Lung (tissue), 12 donors: ENCODE results near the gene SOBP. TPM values are rescaled to one million over a fixed set of nuclear protein-coding genes. Genes with fewer than 3 reads are reported as not detected.

Experiments
- ATAC-seq: fragments of 200-7000 bp; cut with Tn5 transposase; one replicate; pipeline ENCODE4 v1.9.1; 2020; ENCODE audit warnings: moderate number of reproducible peaks; ENCODE audit not compliant: insufficient read depth, low FRiP score
- DNase-seq, 3 donors: peaks; one replicate each; pipeline ENCODE4 v3.0.0-alpha.2; 2013 to 2017
- H3K27ac ChIP-seq, 2 donors: one replicate each; pipeline ENCODE4 v1.5.1; 2013; ENCODE audit warnings: mild to moderate bottlenecking in 2 of 2, moderate library complexity in 2 of 2, control low read depth in 1 of 2, inconsistent platforms in 1 of 2, low read depth in 1 of 2, low read length in 1 of 2
- H3K27me3 ChIP-seq, 3 donors: one replicate each; pipeline ENCODE4 v1.5.1; 2013; ENCODE audit warnings: low read length in 2 of 3; ENCODE audit not compliant: control insufficient read depth in 3 of 3, insufficient read depth in 3 of 3
- H3K36me3 ChIP-seq, 4 donors: one replicate each; pipeline ENCODE4 v1.5.1; 2013; ENCODE audit warnings: low read length in 4 of 4, mild to moderate bottlenecking in 1 of 4, moderate library complexity in 1 of 4; ENCODE audit not compliant: control insufficient read depth in 4 of 4, insufficient read depth in 4 of 4
- H3K4me1 ChIP-seq, 5 donors: one replicate each; pipeline ENCODE4 v1.5.1; 2013; ENCODE audit warnings: low read length in 5 of 5, mild to moderate bottlenecking in 2 of 5, moderate library complexity in 1 of 5; ENCODE audit not compliant: control insufficient read depth in 5 of 5, insufficient read depth in 5 of 5
- H3K4me3 ChIP-seq: one replicate; pipeline ENCODE4 v1.5.1; 2013; ENCODE audit warnings: mild to moderate bottlenecking, control low read depth, moderate library complexity
- H3K9ac ChIP-seq, 2 donors: one replicate each; pipeline ENCODE4 v1.5.1; 2013; ENCODE audit warnings: low read length in 2 of 2, control low read depth in 1 of 2; ENCODE audit not compliant: insufficient read depth in 1 of 2
- H3K9me3 ChIP-seq, 4 donors: one replicate each; pipeline ENCODE4 v1.5.1; 2013; ENCODE audit warnings: low read length in 3 of 4, mild to moderate bottlenecking in 1 of 4, moderate library complexity in 1 of 4; ENCODE audit not compliant: control insufficient read depth in 4 of 4, insufficient read depth in 3 of 4
- CTCF ChIP-seq: IDR thresholded peaks from 2 replicates; pipeline ENCODE4 v1.5.1; 2012; ENCODE audit warnings: mild to moderate bottlenecking; ENCODE audit errors: control extremely low read depth, extremely low read depth
- WGBS, 2 donors: extraction: QIAGEN DNeasy Blood & Tissue Kit; methylation state at CpG; one replicate each; pipeline ENCODE4 v1.1.7; 2013; 5-methylcytosine and 5-hydroxymethylcytosine counted together
- polyA plus RNA-seq, 2 donors: library from polyadenylated mRNA; stranded (reverse); fragments of 200-250 nt; gene quantifications; one replicate each; pipeline ENCODE4 v1.2.1, GENCODE V29; 2013
- total RNA-seq, 2 donors: library from RNA; depleted of rRNA in 1 of 2; stranded (reverse); fragments of >200 nt in 1 of 2; gene quantifications; one replicate each; pipeline ENCODE4 v1.2.1, GENCODE V29; 2014 to 2021
- donor health status: control.
- donor health status: control.
- donor health status: Bipolar disorder and iron deficiency.
- donor health status: healthy.
- donor health status: DM: yes; HTN: yes; CAD: no.

Gene SOBP
- total and polyA plus RNA-seq, 4 donors: 1.6 to 14.5 (median 5.8) TPM

DNA sequence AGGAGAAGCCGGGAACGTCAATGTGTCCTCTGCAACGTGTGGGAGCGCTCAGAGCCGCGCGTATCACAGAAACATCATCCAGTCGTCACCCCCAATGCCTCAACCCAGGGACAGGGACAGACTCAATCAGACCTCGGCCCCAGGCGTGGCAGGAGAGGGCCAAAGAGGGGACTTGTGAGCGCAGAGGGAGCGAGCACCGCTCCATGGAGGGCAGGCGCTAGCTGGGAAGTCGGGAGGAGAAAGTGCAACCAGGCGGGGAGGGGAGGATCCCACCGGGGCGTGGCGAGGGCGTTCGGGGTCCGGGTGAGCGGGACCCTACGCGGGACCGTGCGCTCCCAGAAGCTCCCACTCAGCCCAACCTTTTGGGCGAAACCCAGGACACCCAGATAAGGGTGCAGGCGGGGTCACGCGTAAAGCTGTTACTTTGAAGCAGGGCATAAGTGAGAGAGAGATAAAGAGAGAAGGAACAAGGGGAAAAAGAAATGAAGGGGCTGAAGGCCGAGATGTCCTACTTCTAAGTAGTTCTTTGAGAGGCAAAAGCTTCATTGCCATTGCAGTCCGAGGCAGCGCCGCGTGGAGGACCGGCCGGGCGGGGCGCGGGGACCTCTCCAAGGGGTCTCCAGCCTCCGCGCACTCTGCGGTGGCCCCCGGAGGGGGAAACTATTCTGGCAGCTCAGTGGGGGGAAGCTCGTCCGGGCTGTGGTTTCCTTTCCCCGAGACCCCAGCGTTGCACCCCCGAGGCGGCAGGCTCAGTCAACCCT, 862 bp upstream of the SOBP start:
- peak overlapping the region; percentile 46 for H3K4me3 ChIP-seq
- peaks cover 0 to 42% (median 17%) of the 10 kb centered on the region in 5 donors for H3K4me1 ChIP-seq
- peaks cover 0 to 2% (median 0%) of the 10 kb centered on the region in 4 donors for H3K9me3 ChIP-seq
- peak; percentile 29 for ATAC-seq
- no peak overlapping the region for H3K9ac ChIP-seq
- WGBS, 2 donors: 0 to 1% methylated on average over 47 to 51 of the region's 51 CpGs
- H3K27ac ChIP-seq: peak overlapping the region in 1 of 2 donors; percentile 55
- TF ChIP-seq CTCF: no peak
- no peaks in the 10 kb centered on the region for H3K36me3 ChIP-seq
- DNase-seq: peak; percentile 66 to 70 (median 70)
- peaks cover 0 to 27% (median 11%) of the 10 kb centered on the region in 3 donors for H3K27me3 ChIP-seq

GRCh38 chr6:107490566-107491137, 735 bp downstream of the SOBP start:
- Histone ChIP-seq H3K27me3 (peaks cover 0 to 22% (median 11%) of the 10 kb centered on the region in 3 donors), H3K4me1 (peaks cover 4 to 58% (median 23%) of the 10 kb centered on the region in 5 donors), H3K9me3 (peaks cover 0 to 2% (median 0%) of the 10 kb centered on the region in 4 donors), H3K4me3 (peak overlapping the region; percentile 78), H3K9ac (peak overlapping the region; percentile 44 to 59), H3K36me3 (no peaks in the 10 kb centered on the region), H3K27ac (peak overlapping the region; percentile 48 to 84)
- ATAC-seq (no peak), DNase-seq (peak in 2 of 3 donors; percentile 37 to 64)
- TF ChIP-seq CTCF: no peak
- 0% methylated on average over 27 to 30 of the region's 30 CpGs for WGBS, 2 donors

- 2 to 3% methylated on average over 34 to 38 of the region's 38 CpGs for WGBS, 2 donors
Measured at GRCh38 chr6:107491138-107491609, 1.3 kb downstream of the SOBP start.

More at GRCh38 chr6:107491138-107491609, 1.3 kb downstream of the SOBP start:
- Histone ChIP-seq H3K4me3 (peak overlapping the region; percentile 78), H3K9me3 (peaks cover 0 to 2% (median 0%) of the 10 kb centered on the region in 4 donors), H3K9ac (peak overlapping the region in 1 of 2 donors; percentile 59), H3K27me3 (peaks cover 0 to 22% (median 11%) of the 10 kb centered on the region in 3 donors), H3K27ac (peak overlapping the region; percentile 48 to 84), H3K4me1 (peaks cover 4 to 63% (median 23%) of the 10 kb centered on the region in 5 donors), H3K36me3 (no peaks in the 10 kb centered on the region)
- ATAC-seq (peak; percentile 27), DNase-seq (peak; percentile 76 to 80 (median 79))
- TF ChIP-seq CTCF: no peak
